Esophagus muscularis mucosa (tissue), 4 donors: ENCODE data around the gene MKI67. TPM values are rescaled to one million over a fixed set of nuclear protein-coding genes. Genes with fewer than 3 reads are reported as not detected.
A peak's percentile ranks its signal among the peaks of the same experiment; 100 is the strongest.

Source experiments
- DNase-seq: peaks from one replicate; pipeline ENCODE4 v3.0.0-alpha.2; 2017; ENCODE audit errors: extremely low spot score
- H3K27ac ChIP-seq, 4 donors: fragments of 200-600 bp; sonication (generic); replicated peaks in 1 of 4; 1 replicate in 3 of 4; 2 replicates in 1 of 4; pipeline ENCODE4 v1.5.1; 2016 to 2019; ENCODE audit warnings: mild to moderate bottlenecking in 1 of 4
- H3K27me3 ChIP-seq, 4 donors: fragments of 200-600 bp; sonication (generic); one replicate each; pipeline versions ENCODE4 v1.5.1 to v1.6.0; 2016 to 2019
- H3K36me3 ChIP-seq, 4 donors: fragments of 200-600 bp; sonication (generic); one replicate each; pipeline ENCODE4 v1.5.1; 2016 to 2019
- H3K4me1 ChIP-seq, 4 donors: fragments of 200-600 bp; sonication (generic); one replicate each; pipeline ENCODE4 v1.5.1; 2016 to 2019
- H3K4me3 ChIP-seq, 4 donors: fragments of 200-600 bp; sonication (generic); 1 replicate in 2 of 4; 2 replicates in 2 of 4; pipeline ENCODE4 v1.5.1; 2016 to 2019; ENCODE audit warnings: mild to moderate bottlenecking in 4 of 4, moderate library complexity in 1 of 4
- H3K9me3 ChIP-seq, 4 donors: fragments of 200-600 bp; sonication (generic); 1 replicate in 3 of 4; 2 replicates in 1 of 4; pipeline ENCODE4 v1.5.1; 2016 to 2019
- CTCF ChIP-seq, 3 experiments: fragments of 200-600 bp in 2 of 3; fragments of 450-650 bp in 1 of 3; sonication (generic) in 2 of 3; IDR thresholded peaks; one replicate each; pipeline ENCODE4 v1.5.1; 2017 to 2019; ENCODE audit warnings: antibody characterized with exemption in 3 of 3, mild to moderate bottlenecking in 2 of 3, moderate library complexity in 1 of 3
- EP300 ChIP-seq: sonication (generic); formaldehyde crosslinking; IDR thresholded peaks from one replicate; pipeline ENCODE4 v1.6.1; 2017; ENCODE audit warnings: antibody characterized with exemption
- POLR2A ChIP-seq: fragments of 450-650 bp; IDR thresholded peaks from one replicate; pipeline ENCODE4 v1.6.1; 2017; ENCODE audit warnings: antibody characterized with exemption, moderate library complexity, mild to moderate bottlenecking, low read depth
- POLR2AphosphoS5 ChIP-seq, 2 donors: sonication (generic); formaldehyde crosslinking; IDR thresholded peaks; one replicate each; pipeline ENCODE4 v1.6.1; 2017; ENCODE audit warnings: antibody characterized with exemption in 2 of 2
- WGBS: methylation state at CpG from one replicate; pipeline ENCODE4 v1.1.5; 2018; 5-methylcytosine and 5-hydroxymethylcytosine counted together
- intact Hi-C: fragments of 100-400 bp; cut with DNase I; formaldehyde crosslinking; loops from one replicate; pipeline ENCODE4 v1.15.1; 2023
- total RNA-seq, 4 donors: library from RNA; depleted of rRNA; stranded (reverse); fragments of >200 nt; gene quantifications; one replicate each; pipeline versions ENCODE4 v1.1.0 to v1.2.1, GENCODE V29; 2016

MKI67 gene
- total RNA-seq, 4 donors from 2014 or later, result 0.17 to 1.2 (median 0.87) TPM

DNA sequence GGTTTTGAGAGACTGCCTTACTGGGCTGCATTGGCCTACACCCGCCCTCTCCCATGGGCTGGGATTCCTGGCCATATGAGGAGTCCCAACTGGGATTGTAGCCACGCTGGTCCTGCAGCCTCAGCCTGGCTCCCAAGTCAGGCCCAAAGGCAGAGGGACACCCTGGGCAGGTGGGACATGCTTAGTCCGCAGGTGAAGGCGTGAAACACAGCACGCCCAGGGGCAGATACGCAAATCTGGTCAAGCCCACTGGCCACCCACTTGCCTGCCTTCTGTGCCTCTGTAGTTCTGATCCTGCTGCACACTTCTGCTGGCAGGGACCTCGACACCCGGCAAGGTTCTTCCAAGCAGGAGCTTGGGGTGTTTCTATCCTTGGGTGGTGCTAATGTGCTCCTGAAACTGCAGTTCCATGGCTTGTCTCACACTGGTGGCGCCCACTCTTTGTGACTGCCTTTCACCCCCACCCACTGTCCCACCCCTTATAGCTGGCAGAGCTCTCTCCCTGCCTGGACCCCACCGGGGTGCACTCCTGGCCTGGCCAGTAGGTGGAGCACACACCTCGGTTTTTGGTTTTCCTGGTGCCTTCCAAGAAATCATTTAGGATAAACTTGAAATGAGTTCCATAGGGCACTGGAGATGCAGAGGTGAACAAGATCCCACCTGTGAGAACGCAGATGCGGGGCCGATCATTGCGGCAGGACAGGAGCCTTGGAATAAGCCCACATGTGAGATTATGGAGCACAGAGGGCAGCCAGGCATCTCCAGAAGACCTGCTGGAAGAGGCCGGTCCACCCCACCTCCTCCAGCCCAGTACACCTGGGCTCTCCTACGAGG, 47.9 kb downstream of the MKI67 start:
- Histone ChIP-seq H3K4me3 (no peak overlapping the region), H3K27ac (no peak overlapping the region), H3K9me3 (no peaks in the 10 kb centered on the region), H3K4me1 (no peaks in the 10 kb centered on the region), H3K27me3 (peaks cover 0 to 26% (median 0%) of the 10 kb centered on the region in 4 donors), H3K36me3 (peaks cover 8 to 83% (median 32%) of the 10 kb centered on the region in 4 donors)
- no peak for DNase-seq
- intact Hi-C loops, result loop anchor here (10.0 kb wide), 1 partner anchor 174 kb away; the partner anchor contains the start of gene PTPRE
- WGBS, result 60% methylated on average over 12 of the region's 17 CpGs
- TF ChIP-seq CTCF (IDR thresholded peaks at IDR 0.05) (peak; percentile 23 to 56 (median 28)), POLR2AphosphoS5 (IDR thresholded peaks at IDR 0.05) (no peak)

- 87% methylated on average over 11 of the region's 21 CpGs for WGBS
- H3K36me3 ChIP-seq, result peaks cover 8 to 89% (median 39%) of the 10 kb centered on the region in 4 donors
- DNase-seq, result no peak
Observed at GRCh38 chr10:128077155-128077875, 48.9 kb downstream of the MKI67 start.

GRCh38 chr10:128074589-128074988, 51.6 kb downstream of the MKI67 start:
- Histone ChIP-seq H3K9me3 (no peaks in the 10 kb centered on the region), H3K36me3 (peaks cover 17 to 100% (median 50%) of the 10 kb centered on the region in 4 donors), H3K27me3 (peaks cover 0 to 20% (median 0%) of the 10 kb centered on the region in 4 donors), H3K4me3 (no peak overlapping the region), H3K4me1 (peaks cover 0 to 1% (median 0%) of the 10 kb centered on the region in 4 donors), H3K27ac (no peak overlapping the region)
- WGBS, result 82% methylated on average over 5 of the region's 5 CpGs
- TF ChIP-seq POLR2AphosphoS5 (IDR thresholded peaks at IDR 0.05) (no peak), POLR2A (no peak), EP300 (no peak), CTCF (IDR thresholded peaks at IDR 0.05) (no peak)
- intact Hi-C loops, result loop anchor here (10.0 kb wide), 1 partner anchor 170 kb away; the partner anchor contains the start of gene PTPRE
- no peak for DNase-seq

More at GRCh38 chr10:128077155-128077875, 48.9 kb downstream of the MKI67 start:
- intact Hi-C loops, result loop anchor here (10.0 kb wide), 1 partner anchor 173 kb away; the partner anchor contains the start of gene PTPRE
- no peaks in the 10 kb centered on the region for H3K9me3 ChIP-seq
- H3K4me1 ChIP-seq, result no peaks in the 10 kb centered on the region
- no peak overlapping the region for H3K27ac ChIP-seq
- no peak for TF ChIP-seq POLR2AphosphoS5 (IDR thresholded peaks at IDR 0.05)
- no peak for TF ChIP-seq CTCF (IDR thresholded peaks at IDR 0.05)
- TF ChIP-seq EP300, result no peak
- TF ChIP-seq POLR2A, result no peak
- H3K4me3 ChIP-seq, result no peak overlapping the region
- peaks cover 0 to 26% (median 0%) of the 10 kb centered on the region in 4 donors for H3K27me3 ChIP-seq

- no peak overlapping the region for H3K27ac ChIP-seq
- intact Hi-C loops, result loop anchor here (10.0 kb wide), 1 partner anchor 169 kb away; the partner anchor contains the start of gene PTPRE
- no peaks in the 10 kb centered on the region for H3K9me3 ChIP-seq
- H3K4me1 ChIP-seq, result peaks cover 0 to 3% (median 3%) of the 10 kb centered on the region in 4 donors
- WGBS, result 84% methylated on average over 2 of the region's 2 CpGs
- no peak overlapping the region for H3K4me3 ChIP-seq
- TF ChIP-seq POLR2A (no peak), POLR2AphosphoS5 (IDR thresholded peaks at IDR 0.05) (no peak)
- H3K27me3 ChIP-seq, result peaks cover 0 to 18% (median 0%) of the 10 kb centered on the region in 4 donors
- no peak for DNase-seq
- H3K36me3 ChIP-seq, result peaks cover 17 to 96% (median 50%) of the 10 kb centered on the region in 4 donors
Observed at GRCh38 chr10:128073890-128074289, 52.3 kb downstream of the MKI67 start.
